OCI-LY7 (cell line): ENCODE measurements around the gene SLC37A1. TPM values are rescaled to one million over a fixed set of nuclear protein-coding genes. Genes with fewer than 3 reads are reported as not detected.

Experiments
- BruUV-seq: library from RNA; stranded (reverse); fragments of 400-500 nt; replicated peaks from 2 replicates; lab custom pipeline; 2021; lab: Mats Ljungman, UMichigan
- CTCF ChIA-PET: fragments of 300-600 bp; sonication (Branson Sonifier 250); formaldehyde crosslinking; loops from one replicate; lab custom pipeline; 2022; ENCODE audit warnings: antibody characterized with exemption; ENCODE audit not compliant: unreplicated experiment; lab: Charles Lee
- POLR2A ChIA-PET: fragments of 300-600 bp; sonication (Branson Sonifier 250); formaldehyde crosslinking; loops from one replicate; lab custom pipeline; 2022; ENCODE audit warnings: antibody characterized with exemption; lab: Charles Lee
- DNase-seq: peaks from one replicate; pipeline ENCODE4 v3.0.0-alpha.2; 2015; ENCODE audit warnings: low spot score
- H2AFZ ChIP-seq: fragments of 200-600 bp; sonication (generic), shearing (Covaris generic); 2 replicates; pipeline ENCODE4 v1.6.1; 2014; ENCODE audit warnings: mild to moderate bottlenecking, antibody characterized with exemption, low read length, moderate library complexity
- H3K27ac ChIP-seq: fragments of 200-600 bp; sonication (generic); 2 replicates; pipeline ENCODE4 v1.5.1; 2014; ENCODE audit warnings: mixed run types, low read depth, mild to moderate bottlenecking, moderate library complexity, low read length, inconsistent platforms; ENCODE audit not compliant: poor library complexity, severe bottlenecking
- H3K36me3 ChIP-seq: fragments of 200-600 bp; sonication (generic); 2 replicates; pipeline ENCODE4 v1.6.1; 2014; ENCODE audit warnings: mild to moderate bottlenecking, antibody characterized with exemption, low read length, moderate library complexity, mixed read lengths; ENCODE audit not compliant: insufficient read depth
- H3K4me1 ChIP-seq: fragments of 200-600 bp; sonication (generic); 2 replicates; pipeline ENCODE4 v1.5.1; 2014; ENCODE audit warnings: mild to moderate bottlenecking, low read length; ENCODE audit not compliant: insufficient read depth, poor library complexity, severe bottlenecking
- H3K4me2 ChIP-seq: fragments of 200-600 bp; sonication (generic); 2 replicates; pipeline ENCODE4 v1.6.1; 2014; ENCODE audit warnings: mild to moderate bottlenecking, low read length
- H3K4me3 ChIP-seq: fragments of 200-600 bp; sonication (generic); 2 replicates; pipeline ENCODE4 v1.5.1; 2014; ENCODE audit warnings: mild to moderate bottlenecking, low read depth, low read length; ENCODE audit not compliant: poor library complexity, severe bottlenecking
- H3K79me2 ChIP-seq: fragments of 200-600 bp; sonication (generic); 2 replicates; pipeline ENCODE4 v1.6.1; 2016; ENCODE audit warnings: low read depth, mild to moderate bottlenecking, low read length, moderate library complexity, mixed read lengths; ENCODE audit not compliant: insufficient read depth
- H3K9me2 ChIP-seq: fragments of 200-600 bp; sonication (generic); 2 replicates; pipeline ENCODE4 v1.6.1; 2016; ENCODE audit warnings: mild to moderate bottlenecking, low read length, mixed read lengths; ENCODE audit not compliant: insufficient read depth
- H3K9me3 ChIP-seq: fragments of 200-600 bp; sonication (generic); 2 replicates; pipeline ENCODE4 v1.6.1; 2014; ENCODE audit warnings: mild to moderate bottlenecking, mixed run types, low read length, mixed read lengths
- H4K20me1 ChIP-seq: fragments of 200-600 bp; sonication (generic); 2 replicates; pipeline ENCODE4 v1.6.1; 2014; ENCODE audit warnings: mild to moderate bottlenecking, antibody characterized with exemption, low read length, moderate library complexity, mixed read lengths; ENCODE audit not compliant: insufficient read depth
- EZH2phosphoT487 ChIP-seq: fragments of 200-600 bp; sonication (generic); IDR thresholded peaks from 2 replicates; pipeline ENCODE4 v1.6.1; 2018; ENCODE audit warnings: low read depth, borderline replicate concordance, mild to moderate bottlenecking, mixed run types, antibody characterized with exemption, low read length, moderate library complexity, mixed read lengths
- intact Hi-C: fragments of 100-400 bp; cut with micrococcal nuclease; formaldehyde crosslinking; loops from one replicate; pipeline ENCODE4 v1.10.0; 2022; ENCODE audit not compliant: unreplicated experiment
- total RNA-seq, 2 experiments: library from RNA; depleted of rRNA in 1 of 2; stranded (reverse); fragments of >200 nt in 1 of 2; shearing (Covaris generic) in 1 of 2; gene quantifications; 2 replicates each; pipeline ENCODE4 v1.2.3, GENCODE V29; 2014 to 2022
- TF ChIP-seq, protein P1 (sequence below): fragments of 200-600 bp; sonication (generic); conservative IDR thresholded peaks from 2 replicates; pipeline ENCODE4 v1.5.1; 2014; ENCODE audit warnings: mild to moderate bottlenecking, antibody characterized with exemption, low read length, moderate library complexity, mixed read lengths

The SLC37A1 gene
- total RNA-seq, 2 experiments from 2014 or later = 22.5 to 27.6 TPM

GRCh38 chr21:42619841-42620240 is 106.2 kb downstream of the SLC37A1 start:
- no peak overlapping the region for H2AFZ ChIP-seq
- H3K9me2 ChIP-seq = no peaks in the 10 kb centered on the region
- no peak overlapping the region for H3K27ac ChIP-seq
- POLR2A ChIA-PET = no interaction called here
- no peak for DNase-seq
- no peaks in the 10 kb centered on the region for H3K36me3 ChIP-seq
- H3K4me3 ChIP-seq = no peak overlapping the region
- no peaks in the 10 kb centered on the region for H3K9me3 ChIP-seq
- intact Hi-C loops = loop anchor here (10.0 kb wide), 1 partner anchor 55 kb away; no protein-coding TSS in a partner anchor
- no TSS peak for BruUV-seq
- H3K4me2 ChIP-seq = no peak overlapping the region
- no peaks in the 10 kb centered on the region for H3K79me2 ChIP-seq
- TF ChIP-seq EZH2phosphoT487 = no peak
- TF ChIP-seq, protein P1, sequence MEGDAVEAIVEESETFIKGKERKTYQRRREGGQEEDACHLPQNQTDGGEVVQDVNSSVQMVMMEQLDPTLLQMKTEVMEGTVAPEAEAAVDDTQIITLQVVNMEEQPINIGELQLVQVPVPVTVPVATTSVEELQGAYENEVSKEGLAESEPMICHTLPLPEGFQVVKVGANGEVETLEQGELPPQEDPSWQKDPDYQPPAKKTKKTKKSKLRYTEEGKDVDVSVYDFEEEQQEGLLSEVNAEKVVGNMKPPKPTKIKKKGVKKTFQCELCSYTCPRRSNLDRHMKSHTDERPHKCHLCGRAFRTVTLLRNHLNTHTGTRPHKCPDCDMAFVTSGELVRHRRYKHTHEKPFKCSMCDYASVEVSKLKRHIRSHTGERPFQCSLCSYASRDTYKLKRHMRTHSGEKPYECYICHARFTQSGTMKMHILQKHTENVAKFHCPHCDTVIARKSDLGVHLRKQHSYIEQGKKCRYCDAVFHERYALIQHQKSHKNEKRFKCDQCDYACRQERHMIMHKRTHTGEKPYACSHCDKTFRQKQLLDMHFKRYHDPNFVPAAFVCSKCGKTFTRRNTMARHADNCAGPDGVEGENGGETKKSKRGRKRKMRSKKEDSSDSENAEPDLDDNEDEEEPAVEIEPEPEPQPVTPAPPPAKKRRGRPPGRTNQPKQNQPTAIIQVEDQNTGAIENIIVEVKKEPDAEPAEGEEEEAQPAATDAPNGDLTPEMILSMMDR = no peak
- no peaks in the 10 kb centered on the region for H3K4me1 ChIP-seq
- no peaks in the 10 kb centered on the region for H4K20me1 ChIP-seq
- CTCF ChIA-PET = interaction anchor here (0.5 kb wide), 1 partner anchor 167 kb away, joined by 3 read pairs; no protein-coding TSS in a partner anchor

- TF ChIP-seq EZH2phosphoT487 = no peak
- TF ChIP-seq, protein P1 = no peak
- BruUV-seq = no TSS peak
- H3K9me3 ChIP-seq = no peaks in the 10 kb centered on the region
- no peaks in the 10 kb centered on the region for H3K4me1 ChIP-seq
- H3K79me2 ChIP-seq = no peaks in the 10 kb centered on the region
- ChIA-PET POLR2A (no interaction called here), CTCF (no interaction called here)
- H3K27ac ChIP-seq = no peak overlapping the region
- no peak for DNase-seq
- no peaks in the 10 kb centered on the region for H3K9me2 ChIP-seq
- no peak overlapping the region for H3K4me2 ChIP-seq
- no peak overlapping the region for H2AFZ ChIP-seq
- H3K36me3 ChIP-seq = no peaks in the 10 kb centered on the region
- H4K20me1 ChIP-seq = no peaks in the 10 kb centered on the region
- no peak overlapping the region for H3K4me3 ChIP-seq
- intact Hi-C loops = no loop called here
Observed at GRCh38 chr21:42621166-42621818, 107.6 kb downstream of the SLC37A1 start.

DNA sequence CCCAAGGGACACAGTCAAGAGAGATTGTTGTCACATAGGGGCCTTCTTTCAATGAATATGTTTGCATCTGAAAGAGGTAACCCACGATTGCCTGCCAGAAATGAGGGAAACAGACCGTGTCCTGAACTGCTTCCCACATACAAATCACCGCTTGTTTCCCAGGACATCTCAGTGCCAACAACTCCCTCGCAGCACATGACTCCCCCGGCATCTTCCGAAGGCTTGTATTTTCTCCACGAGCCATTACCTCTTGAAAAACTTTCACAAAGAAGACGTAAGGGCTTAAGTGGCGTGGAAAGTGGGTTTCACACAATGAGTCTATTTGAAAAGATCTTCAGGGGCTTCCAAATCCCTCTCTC is 108.1 kb downstream of the SLC37A1 start:
- H3K9me3 ChIP-seq = no peaks in the 10 kb centered on the region
- no peak overlapping the region for H3K27ac ChIP-seq
- TF ChIP-seq, protein P1 = no peak
- TF ChIP-seq EZH2phosphoT487 = no peak
- H3K4me2 ChIP-seq = no peak overlapping the region
- CTCF ChIA-PET = no interaction called here
- H4K20me1 ChIP-seq = no peaks in the 10 kb centered on the region
- no peaks in the 10 kb centered on the region for H3K36me3 ChIP-seq
- no TSS peak for BruUV-seq
- no peaks in the 10 kb centered on the region for H3K4me1 ChIP-seq
- DNase-seq = no peak
- H3K9me2 ChIP-seq = no peaks in the 10 kb centered on the region
- intact Hi-C loops = no loop called here
- H3K79me2 ChIP-seq = no peaks in the 10 kb centered on the region
- no peak overlapping the region for H2AFZ ChIP-seq
- H3K4me3 ChIP-seq = no peak overlapping the region
- POLR2A ChIA-PET = no interaction called here
